HG02798 (cell line): ENCODE data around the gene RNGTT.
"Not testable (repeated sequence)": the region's sequence is repeated elsewhere in the genome, so short reads cannot be mapped to it uniquely, and the experiment has no call there.

ENCODE experiments used
- ATAC-seq: cut with Tn5 transposase; IDR thresholded peaks from one replicate; pipeline ENCODE4 v1.9.1; 2021; ENCODE audit warnings: mild to moderate bottlenecking; ENCODE audit not compliant: unreplicated experiment, poor library complexity

The RNGTT gene

GRCh38 chr6:88963139-88964090 is at the start of gene RNGTT:
Gene RNGTT, minus strand, starts transcription at chr6:88963618. Its CDS starts 209 bp downstream, at chr6:88963409.
- ATAC-seq, result peak; percentile 99

GRCh38 chr6:89011436-89011835 is 48.0 kb upstream of the RNGTT start:
- no peak for ATAC-seq

DNA sequence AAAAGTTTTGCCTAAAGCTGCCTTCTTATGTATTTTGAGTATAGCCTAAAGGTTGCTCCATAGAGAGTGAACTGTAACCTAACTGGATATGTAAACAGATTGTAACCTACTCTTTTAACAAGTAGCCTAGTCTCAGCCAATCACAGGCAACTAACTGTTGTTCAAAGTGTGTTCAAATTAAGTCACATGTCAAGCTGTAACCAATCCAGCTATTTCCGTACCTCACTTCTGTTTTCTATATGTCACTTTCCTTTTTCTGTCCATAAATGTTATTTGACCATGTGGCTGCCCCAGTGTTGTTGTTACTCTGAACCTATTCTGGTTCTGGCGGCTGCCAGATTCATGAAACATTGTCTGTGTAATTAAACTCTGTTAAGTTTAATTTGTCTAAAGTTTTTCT is 47.4 kb upstream of the RNGTT start:
- ATAC-seq, result no peak

- no peak for ATAC-seq
These were observed 46.2 kb upstream of the RNGTT start for GRCh38 chr6:89009624-89010059.

DNA sequence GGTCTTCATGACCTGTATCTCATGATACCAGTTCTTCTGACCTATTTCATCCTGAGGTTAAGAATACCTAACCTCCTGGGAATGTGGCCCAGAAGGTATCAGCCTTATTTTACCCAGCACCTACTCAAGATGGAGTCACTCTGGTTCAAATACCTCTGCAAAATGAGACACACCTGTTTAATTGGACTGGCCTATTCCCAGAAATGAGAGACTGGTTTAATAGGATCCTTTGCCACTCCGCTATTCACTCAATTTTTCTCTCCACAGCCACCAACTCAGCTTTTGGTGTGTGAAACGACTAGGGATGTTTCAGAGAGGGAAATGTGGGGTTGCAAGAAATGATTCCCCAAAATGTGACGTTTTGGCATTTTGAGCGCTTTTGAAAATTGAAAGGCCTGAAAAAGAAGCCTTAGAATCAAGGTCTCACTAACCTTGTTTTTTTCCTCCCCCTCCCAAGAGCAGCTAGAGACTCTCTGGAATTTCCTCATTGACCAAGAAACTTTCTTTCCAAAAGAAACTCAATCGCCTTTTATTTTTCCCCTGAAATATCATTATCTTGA is 45.5 kb upstream of the RNGTT start:
- no peak for ATAC-seq

DNA sequence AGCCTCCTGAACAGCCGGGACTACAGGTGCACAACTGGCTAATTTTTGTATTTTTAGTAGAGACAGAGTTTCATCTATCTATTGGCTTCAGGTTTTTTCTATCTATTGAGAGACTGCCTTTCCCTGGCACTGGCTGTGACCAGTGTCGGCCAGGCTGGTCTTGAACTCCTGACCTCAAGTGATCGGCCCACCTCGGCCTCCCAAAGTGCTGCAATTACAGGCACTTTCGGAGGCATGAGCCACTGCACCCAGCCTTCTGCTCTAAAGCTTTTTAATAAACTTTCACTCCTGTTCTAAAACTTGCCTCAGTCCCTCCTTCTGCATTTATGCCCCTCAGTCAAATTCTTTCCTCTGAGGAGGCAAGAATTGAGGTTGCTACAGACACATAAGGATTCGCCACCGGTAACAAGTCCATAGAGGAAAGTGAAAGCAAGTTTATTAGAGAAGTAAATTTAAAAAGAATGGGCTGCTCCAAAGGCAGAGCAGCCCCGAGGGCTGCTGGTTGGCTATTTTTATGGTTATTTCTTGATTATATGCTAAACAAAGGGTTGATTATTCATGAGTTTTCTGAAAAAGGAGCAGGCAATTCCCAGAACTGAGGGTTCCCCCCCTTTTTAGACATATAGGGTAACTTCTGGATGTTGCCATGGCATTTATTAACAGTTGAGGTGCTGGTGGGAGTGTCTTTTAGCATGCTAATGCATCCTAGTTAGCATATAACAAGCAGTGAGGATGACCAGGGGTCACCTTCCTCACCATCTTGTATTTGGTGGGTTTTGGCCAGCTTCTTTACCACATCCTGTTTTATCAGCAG is 44.8 kb upstream of the RNGTT start:
- no peak for ATAC-seq

GRCh38 chr6:89007209-89008000 is 44.0 kb upstream of the RNGTT start:
- ATAC-seq, result no peak

- ATAC-seq, result no peak
These were observed 39.1 kb upstream of the RNGTT start for GRCh38 chr6:89002523-89002922.

DNA sequence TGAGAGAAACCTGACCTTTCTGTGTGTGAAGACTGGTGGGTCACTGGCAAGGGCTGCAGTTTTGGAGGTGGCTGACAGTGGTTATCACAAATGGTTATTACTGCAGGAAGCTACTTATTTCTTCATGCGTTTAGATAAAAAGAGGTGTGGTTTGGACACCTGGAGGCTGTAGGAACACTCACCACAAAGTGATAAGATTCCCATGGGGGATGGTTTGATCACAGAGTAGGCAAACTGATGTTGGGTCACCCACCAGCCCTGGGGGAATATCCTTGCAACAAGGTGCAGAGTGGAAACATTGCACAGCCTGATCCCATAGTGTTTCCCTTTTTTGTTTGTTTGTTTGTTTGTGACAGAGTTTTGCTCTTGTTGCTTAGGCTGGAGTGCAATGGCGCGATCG is 33.9 kb upstream of the RNGTT start:
- no peak for ATAC-seq

- no peak for ATAC-seq
These were observed 29.5 kb upstream of the RNGTT start for GRCh38 chr6:88992741-88993552.

DNA sequence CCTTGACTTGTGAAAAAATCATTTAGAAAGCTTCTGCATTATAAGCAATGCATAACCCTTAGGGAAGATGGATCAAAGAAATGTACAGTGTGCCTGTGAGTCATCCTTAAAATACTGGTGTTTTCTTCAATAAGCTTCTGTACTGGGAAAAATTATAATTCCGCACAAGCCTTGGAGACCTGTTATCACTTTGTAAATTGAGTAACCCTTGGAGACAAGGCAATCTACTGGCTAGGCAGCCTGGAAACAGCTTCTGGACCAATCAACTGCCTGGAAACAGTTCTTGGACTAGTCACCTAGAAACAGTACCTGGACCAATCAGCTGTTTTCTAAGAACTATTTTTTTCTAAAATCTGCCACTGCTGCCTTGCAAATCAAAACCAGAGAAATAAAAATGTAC is 25.8 kb upstream of the RNGTT start:
- ATAC-seq, result no peak

GRCh38 chr6:88987922-88988321 is 24.5 kb upstream of the RNGTT start:
- ATAC-seq, result no peak

- no peak for ATAC-seq
These were observed 22.5 kb upstream of the RNGTT start for GRCh38 chr6:88985901-88986300.

DNA sequence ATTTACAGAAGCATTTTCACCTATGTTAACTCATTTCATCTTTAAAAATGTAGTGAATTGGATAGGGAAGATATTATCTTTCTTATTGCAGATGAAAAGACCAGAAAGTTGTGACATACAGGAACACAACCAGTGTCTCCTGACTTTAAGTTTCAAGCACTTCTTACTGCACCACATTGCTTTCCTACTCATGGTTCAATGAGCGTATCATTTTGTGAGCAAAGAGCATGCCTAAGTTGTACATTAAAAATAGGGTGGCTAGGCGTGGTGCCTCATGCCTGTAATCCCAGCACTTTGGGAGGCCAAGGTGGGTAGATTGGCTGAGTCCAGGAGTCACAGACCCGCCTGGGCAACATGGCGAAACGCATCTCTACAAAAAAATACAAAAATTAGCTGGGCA is 21.2 kb upstream of the RNGTT start:
- no peak for ATAC-seq

GRCh38 chr6:88984152-88984551 is 20.7 kb upstream of the RNGTT start:
- no peak for ATAC-seq

DNA sequence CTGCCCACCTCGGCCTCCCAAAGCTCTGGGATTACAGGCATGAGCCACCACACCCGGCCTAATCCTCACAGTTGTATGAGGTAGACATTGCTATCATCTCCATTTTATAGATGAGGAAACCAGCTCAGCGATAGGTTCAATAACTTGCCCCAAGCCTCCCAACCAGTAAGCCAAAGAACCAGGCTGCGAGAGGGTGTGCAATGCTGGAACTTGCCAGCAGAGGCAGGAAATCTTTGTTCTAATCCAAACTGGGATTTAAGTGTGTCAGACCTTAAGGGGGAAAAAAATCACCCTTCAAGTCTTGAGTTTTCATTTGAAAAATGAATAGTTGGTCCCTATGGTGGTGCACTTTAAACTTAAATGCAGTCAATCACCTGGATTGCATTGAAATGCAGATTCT is 20.1 kb upstream of the RNGTT start:
- no peak for ATAC-seq

GRCh38 chr6:88983129-88983528 is 19.7 kb upstream of the RNGTT start:
- ATAC-seq, result not testable (repeated sequence)

- ATAC-seq, result peak; percentile 64
These were observed 19.3 kb upstream of the RNGTT start for GRCh38 chr6:88982720-88983119.

- ATAC-seq, result no peak
These were observed 12.0 kb upstream of the RNGTT start for GRCh38 chr6:88975369-88975768.
